Fibroblast of skin of left quadriceps (primary cell): ENCODE measurements around the gene CENATAC.
"Not testable (repeated sequence)": the region's sequence is repeated elsewhere in the genome, so short reads cannot be mapped to it uniquely, and the experiment has no call there.

Experiments
- DNase-seq, 2 experiments: peaks; one replicate each; pipeline ENCODE4 v3.0.0-alpha.2; 2013; ENCODE audit warnings: low read depth in 2 of 2

Gene CENATAC, protein sequence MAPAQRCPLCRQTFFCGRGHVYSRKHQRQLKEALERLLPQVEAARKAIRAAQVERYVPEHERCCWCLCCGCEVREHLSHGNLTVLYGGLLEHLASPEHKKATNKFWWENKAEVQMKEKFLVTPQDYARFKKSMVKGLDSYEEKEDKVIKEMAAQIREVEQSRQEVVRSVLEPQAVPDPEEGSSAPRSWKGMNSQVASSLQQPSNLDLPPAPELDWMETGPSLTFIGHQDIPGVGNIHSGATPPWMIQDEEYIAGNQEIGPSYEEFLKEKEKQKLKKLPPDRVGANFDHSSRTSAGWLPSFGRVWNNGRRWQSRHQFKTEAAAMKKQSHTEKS

DNA sequence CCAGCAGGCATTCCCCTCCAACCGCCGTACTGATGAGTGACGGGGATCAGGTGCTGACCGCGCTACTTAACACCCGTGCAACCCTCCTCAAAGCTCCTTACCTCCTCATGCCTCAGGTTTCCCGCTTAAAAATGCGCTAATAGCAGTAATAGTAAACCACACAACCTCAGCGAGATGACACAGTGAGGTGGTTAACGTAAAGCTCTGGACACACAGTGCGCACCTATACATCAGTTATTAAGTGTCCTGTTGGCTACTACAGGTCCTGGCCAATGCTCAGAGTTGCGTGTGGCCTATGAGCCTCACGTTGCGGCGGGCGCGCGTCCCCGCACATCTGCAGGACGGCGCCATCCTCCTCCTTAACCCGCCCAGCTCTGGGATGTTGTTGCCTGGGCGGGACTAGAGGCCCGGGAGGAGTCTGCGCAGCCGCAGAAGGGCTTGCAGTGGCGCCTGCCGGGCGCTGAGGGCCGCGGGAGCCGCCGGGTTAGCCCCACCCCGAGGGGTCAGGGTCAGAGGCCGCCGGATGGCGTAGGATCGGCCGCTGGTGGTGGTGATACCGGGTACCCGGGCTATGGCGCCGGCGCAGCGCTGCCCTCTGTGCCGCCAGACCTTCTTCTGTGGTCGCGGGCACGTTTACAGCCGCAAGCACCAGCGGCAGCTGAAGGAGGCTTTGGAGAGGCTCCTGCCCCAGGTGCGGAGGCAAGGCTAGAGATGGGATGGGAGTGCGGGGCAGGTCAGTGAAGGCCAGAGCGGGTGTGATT is at the start of gene CENATAC:
Gene CENATAC (plus strand): TSS at position 512 of the 761 bp plus-strand sequence. CDS start 60 bp downstream, at position 572.
- peak; percentile 63 to 66 for DNase-seq

DNA sequence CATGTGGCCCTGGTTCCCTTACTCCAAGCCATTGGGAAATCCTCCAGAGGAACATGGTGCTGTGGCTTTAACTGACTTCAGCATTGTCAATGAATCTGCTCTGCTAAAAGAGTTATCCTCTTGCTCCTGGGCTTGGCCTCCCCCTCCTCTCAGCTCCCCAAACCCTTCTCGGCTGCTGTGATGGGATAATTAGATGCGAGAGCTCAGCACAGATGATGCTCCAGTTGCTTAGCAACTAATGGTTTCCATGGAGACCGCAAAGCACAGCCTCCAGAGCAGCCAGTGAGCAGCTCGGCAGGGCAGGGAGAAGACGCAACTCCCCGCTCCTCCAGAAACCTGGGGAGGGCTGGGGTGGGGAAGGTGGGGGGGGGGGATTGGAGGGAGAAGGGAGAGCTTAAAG is 44.7 kb upstream of the CENATAC start:
- DNase-seq, result no peak

DNA sequence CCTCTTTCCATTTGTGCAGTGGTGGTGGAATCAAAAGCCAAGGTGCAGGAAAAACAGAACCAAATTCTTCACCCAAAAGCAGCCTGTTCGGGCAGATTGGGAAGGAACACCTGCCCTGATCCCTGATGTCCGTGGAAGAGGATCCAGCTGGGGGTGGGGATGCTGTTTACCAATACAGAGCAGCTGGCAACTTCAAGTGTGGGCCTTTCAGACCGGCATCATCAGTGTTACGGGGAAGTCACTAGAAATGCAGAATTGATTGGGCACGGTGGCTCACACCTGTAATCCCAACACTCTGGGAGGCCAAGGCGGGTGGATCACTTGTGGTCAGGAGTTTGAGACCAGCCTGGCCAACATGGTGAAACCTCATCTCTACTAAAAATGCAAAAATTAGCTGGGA is 44.0 kb upstream of the CENATAC start:
- not testable (repeated sequence) for DNase-seq

DNA sequence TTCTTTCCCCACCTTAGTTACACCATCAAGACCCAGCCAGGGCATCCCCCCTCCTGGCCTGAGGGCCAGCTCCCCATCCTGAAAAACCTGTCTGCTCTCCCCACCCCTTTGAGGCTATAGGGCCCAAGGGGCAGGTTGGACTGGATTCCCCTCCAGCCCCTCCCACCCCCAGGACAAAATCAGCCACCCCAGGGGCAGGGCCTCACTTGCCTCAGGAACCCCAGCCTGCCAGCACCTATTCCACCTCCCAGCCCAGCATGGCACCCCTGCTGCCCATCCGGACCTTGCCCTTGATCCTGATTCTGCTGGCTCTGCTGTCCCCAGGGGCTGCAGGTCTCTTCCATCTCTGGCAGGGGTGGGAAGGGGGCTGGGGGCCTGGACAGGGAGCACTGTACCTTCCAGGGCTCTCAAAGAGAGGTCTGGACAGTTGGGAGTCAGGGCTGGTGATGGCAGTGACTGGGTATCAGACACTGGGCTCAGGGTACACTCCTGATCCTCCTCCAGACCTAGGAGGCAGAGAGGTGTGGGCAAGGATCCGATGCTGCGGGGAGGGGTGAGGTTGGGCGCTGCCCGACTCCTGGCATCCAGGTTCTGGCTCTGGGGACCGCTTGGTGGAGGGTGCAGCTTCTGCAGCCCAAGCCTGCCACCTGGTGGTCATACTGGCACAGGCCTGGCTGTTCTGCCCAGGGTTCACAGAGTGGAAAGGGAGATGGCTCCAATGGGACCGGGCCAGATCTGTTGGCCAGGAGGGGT is 41.7 kb upstream of the CENATAC start, which contains the start of gene UPK2:
Gene UPK2 (plus strand): TSS at position 205 of the 753 bp plus-strand sequence. CDS start 53 bp downstream, at position 258.
- DNase-seq, result peak; percentile 29 to 42

DNA sequence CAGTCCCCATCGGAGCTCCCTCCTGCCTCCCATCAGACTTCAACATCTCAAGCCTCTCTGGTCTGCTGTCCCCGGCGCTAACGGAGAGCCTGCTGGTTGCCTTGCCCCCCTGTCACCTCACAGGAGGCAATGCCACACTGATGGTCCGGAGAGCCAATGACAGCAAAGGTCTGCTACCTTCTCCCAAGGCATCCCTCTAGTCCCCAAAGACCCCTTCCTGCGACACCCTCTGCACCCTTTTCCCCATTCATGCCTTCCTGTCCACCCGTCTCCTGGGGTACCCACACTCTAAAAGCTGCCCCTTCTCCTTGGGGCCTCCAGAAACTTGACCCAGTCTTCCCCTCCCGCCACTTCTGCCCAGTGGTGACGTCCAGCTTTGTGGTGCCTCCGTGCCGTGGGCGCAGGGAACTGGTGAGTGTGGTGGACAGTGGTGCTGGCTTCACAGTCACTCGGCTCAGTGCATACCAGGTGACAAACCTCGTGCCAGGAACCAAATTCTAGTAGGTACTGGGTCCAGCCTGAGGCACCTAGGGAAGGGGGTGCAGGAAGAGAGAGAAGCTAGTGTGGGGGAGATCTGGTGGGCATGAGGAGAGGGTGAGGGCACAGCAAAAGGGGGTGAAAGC is 41.0 kb upstream of the CENATAC start:
- DNase-seq, result no peak

DNA sequence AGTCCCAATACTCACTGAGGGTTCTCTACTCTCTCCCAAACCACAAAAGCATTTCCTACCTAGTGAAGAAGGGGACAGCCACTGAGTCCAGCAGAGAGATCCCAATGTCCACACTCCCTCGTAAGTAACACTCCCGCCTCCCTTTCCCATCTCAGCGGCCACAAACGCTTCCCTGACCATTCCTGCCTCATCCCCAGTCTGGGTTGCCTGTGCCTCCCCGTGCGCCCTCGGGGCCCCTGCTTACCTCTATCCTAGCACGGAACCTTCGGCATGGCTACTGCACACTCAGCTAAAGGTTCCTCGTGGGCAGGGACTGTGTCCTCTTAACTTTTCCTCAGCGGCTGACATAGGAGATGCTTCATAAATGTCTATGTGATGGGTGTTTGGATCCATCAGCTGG is 40.4 kb upstream of the CENATAC start:
- DNase-seq, result no peak

DNA sequence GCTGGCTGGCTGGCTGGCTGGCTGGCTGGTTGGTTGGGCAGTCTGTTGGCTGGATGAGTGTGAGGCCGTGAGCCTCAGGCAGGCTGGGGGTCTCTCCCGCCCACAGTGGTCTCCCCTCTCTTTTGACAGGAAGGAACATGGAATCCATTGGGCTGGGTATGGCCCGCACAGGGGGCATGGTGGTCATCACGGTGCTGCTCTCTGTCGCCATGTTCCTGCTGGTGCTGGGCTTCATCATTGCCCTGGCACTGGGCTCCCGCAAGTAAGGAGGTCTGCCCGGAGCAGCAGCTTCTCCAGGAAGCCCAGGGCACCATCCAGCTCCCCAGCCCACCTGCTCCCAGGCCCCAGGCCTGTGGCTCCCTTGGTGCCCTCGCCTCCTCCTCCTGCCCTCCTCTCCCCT is 40.0 kb upstream of the CENATAC start:
- no peak for DNase-seq

DNA sequence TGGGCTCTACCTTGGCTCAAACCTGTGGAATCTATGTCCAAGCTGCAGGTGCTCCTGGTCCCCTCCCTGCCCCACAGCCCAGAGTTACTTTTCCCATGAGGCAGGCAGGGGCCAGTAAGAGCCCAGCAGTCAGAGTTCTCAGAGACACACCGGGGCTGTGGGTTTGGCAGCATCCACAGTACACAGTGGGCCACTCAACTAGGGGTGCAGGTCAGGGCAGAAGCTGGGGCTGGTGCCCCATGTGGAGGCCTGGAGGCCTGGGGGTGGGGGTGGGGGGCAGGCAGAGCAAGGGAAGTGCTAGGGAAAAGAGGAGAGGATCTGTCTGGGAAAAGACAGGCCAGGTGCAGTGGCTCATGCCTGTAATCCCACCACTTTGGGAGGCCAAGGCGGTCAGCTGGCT is 39.4 kb upstream of the CENATAC start:
- no peak for DNase-seq

DNA sequence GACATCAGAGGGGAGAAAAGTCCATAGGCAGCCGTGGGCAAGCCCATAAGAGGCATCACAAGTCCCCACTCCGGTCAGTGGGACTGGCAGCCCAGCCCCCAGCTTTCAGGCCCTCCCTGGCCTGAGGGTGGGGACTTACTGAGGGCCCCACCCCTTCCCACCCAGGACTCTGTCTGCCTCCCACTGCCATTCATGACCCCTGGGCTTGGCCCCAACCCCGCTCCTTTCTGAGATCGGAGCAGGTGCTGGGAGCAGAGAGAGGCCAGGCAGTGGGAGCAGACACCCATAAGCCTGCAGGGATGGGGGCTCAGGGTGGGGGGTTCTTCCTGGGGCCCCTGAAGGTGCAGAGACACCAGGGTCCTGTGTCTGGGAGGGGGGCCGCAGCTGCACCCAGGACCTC is 36.7 kb upstream of the CENATAC start:
- no peak for DNase-seq

DNA sequence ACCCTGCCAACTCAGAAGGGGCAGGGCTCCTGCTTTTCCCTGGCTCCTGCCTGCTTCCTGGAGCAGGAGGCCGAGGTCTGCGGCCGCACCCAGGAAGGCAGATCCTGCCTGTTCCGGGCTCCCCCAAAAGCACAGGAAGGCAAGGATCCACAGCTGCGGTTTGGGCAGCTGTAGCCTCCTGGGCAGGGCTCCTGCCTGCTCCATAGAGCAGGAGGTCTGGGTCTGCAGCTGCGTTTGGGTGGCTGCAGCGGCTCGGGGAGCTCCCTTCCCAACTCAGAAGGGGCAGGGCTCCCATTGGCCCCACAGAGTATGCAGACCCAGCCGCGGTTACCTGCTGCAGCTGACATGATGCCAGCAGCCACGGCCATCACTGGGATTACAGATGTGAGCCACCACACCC is 36.3 kb upstream of the CENATAC start:
- DNase-seq, result no peak

DNA sequence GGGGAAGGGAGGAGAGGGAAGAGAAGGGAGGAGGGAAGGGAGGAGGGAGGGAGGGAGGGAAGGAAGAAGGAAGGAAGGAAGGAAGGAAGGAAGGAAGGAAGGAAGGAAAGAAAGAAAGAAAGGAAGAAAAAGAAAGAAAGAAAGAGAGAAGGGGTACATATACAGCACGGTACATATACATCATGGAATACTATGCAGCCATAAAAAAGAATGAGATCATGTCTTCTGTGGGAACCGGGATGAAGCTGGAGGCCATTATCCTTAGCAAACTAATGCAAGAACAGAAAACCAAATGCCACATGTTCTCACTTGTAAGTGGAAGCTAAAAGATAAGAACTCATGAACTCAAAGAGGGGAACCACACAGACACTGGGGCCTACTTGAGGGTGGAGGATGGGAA is 28.4 kb upstream of the CENATAC start:
- not testable (repeated sequence) for DNase-seq

DNA sequence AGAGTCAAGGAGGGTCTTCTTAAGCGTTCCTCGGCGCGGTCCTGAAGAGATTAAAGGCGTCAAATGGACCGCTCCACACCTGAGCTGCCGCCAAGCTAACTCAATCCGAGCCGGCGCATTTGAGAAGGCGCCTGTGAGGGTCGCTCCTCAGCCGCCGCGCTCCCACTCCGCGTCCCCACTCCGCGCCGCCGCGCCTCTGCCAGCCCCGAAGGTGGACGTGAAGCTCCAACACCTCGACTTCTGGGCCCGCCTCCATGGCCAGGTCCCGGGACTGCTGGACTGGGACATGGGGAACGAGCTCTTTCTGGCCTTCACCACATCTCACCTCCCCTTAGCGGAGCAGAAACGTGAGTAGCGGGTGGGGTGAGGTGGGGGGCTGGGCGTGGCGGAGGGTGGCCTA is 26.3 kb upstream of the CENATAC start, which contains the start of gene FOXR1:
Gene FOXR1 (plus strand): TSS at position 116 of the 400 bp plus-strand sequence. CDS start 171 bp downstream, at position 287.
- DNase-seq, result no peak

DNA sequence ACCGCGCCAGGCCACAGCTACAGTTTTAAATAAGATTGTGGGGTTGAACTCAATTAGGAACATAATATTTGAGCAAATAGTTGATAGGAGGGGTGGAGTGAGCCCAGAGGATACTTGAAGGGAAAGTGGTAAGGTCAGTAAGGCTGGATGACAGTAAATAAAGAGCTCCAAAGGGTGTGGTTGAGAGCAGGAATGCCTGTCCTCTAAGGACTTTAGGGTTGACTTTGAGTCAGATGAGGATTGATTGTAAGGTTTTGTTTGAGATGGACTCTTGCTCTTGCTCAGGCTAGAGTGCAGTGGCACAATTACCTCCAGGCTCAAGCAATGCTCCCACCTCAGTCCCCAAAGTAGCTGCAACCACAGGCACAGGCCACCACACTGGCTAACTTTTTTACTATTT is 24.0 kb upstream of the CENATAC start:
- DNase-seq, result no peak

DNA sequence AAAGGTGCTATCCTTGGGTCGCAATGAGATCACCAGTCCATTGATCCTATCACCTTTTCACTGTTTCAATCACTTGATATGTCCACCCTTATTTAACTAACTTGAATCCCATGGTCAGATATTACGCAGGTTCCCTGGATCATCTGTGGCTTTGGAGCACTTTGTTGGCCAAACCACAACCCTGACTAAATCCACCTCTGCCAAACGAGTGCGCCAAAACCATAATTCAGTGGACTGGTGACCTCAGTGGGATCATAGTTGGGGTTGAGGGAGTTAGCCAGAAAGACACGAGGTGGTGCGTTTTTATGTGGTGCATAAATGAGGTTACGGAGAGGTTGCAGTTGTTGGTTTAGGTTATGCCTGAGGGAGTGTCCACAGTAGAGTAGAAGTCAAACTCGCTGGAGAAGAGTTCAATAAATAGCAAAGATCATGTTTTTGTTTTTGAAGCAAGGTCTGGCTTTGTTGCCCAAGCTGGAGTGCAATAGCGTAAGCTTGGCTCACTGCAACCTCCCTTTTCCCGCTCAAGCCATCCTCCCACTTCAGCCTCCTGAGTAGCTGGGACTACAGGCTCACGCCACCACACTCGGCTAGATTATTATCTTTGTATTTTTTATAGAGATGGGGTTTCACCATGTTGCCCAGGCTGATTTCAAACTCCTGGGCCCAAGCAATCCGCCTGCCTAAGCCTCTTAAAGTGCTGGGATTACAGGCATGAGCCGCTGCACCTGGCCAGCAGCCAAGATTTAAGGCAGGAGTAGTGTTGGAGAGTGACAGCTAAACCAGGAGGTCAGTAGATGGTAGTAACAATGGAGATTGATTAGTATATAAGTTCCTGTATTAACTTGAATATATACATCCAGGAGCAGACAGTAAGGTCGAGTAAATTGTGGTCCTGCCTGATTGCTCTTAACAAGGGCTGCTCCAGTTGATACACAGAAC is 21.9 kb upstream of the CENATAC start:
- DNase-seq, result no peak

DNA sequence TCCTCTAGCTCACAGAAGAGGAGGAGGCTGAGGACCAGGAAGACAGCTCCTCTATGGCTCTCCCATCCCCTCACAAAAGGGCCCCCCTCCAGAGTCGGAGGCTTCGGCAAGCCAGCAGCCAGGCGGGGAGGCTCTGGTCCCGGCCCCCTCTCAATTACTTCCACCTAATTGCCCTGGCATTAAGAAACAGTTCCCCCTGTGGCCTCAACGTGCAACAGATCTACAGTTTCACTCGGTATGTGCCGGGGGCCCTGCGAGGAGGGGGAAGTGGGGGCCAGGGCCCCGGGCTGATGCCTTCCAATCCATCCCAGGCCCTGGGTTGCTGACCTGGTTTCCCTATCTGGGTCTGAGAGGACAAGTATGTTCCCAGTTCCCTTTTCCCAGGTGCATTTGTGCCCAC is 18.5 kb upstream of the CENATAC start:
- no peak for DNase-seq

DNA sequence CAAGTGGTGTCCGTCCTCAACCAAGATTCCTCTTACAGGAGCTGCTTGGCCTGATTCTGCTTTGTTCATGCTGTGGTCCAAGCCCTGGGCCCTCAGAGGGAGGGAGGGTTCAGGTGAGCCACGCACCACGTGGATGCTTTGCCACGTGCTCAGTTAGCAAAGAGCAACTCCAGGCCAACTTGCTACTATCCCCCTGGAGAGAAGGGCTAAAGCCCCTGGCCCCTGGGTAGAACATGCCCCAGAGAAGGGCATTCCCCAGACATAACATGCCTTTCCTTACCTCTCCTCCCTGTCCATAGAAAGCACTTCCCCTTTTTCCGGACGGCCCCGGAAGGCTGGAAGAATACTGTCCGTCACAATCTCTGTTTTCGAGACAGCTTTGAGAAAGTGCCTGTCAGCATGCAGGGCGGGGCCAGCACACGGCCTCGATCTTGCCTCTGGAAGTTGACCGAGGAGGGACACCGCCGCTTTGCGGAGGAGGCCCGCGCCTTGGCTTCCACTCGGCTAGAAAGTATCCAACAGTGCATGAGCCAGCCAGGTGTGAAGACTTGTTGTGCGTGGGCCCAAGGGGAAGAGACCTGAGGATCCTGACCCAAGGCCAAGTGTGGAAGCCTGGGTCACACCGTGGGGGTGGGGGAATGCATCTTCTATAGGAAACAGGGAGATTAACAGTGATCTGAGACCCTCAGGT is 17.6 kb upstream of the CENATAC start:
- no peak for DNase-seq

DNA sequence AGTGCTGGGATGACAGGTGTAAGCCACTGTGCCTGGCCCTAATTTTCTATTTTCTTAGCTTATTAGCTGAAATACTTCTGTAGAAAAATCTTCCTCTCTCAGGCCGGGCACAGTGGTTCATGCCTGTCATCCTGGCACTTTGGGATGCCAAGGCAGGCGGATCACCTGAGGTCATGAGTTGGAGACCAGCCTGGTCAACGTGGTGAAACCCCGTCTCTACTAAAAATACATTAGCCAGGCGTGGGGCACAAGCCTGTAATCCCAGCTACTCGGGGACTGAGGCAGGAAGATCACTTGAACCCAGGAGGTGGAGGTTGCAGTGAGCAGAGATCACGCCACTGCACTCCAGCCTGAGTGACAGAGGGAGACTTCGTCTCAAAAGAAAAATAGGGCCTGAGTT is 13.6 kb upstream of the CENATAC start:
- not testable (repeated sequence) for DNase-seq

DNA sequence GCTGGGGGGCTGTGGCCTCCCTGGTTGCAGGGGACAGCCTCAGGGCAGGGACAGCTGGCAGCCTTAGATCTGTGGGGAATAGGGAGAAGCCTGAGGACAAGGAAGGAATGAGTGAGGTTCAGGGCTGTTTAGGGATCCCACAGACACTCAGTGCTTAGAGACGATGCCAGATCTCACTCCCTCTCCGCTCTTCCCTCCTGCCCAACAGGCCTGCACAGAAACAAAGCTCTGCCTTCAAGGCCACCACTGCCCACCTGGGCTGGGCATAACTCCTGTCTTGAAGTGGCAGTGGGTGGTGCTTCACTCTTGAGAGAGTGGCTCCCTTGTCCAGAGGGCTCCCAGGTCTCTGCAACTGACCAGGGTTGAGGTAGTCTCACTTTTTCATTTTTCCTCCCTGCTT is 13.1 kb upstream of the CENATAC start:
- DNase-seq, result no peak

DNA sequence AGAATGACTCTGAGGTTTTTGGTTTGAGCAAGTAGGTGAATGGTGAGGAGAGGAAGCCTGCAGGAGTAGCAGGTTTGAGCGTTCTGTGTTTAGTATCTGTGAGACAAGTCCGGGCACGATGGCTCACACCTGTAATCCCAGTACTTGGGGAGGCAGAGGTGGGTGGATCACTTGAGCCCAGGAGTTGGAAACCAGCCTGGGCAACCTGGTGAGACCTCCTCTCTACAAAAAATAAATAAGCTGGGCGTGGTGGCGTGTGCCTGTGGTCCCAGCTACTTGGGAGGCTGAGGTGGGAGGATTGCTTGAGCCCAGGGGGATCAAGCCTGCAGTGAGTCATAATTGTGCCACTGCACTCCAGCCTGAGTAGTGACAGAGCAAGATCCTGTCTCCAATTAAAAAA is 9.7 kb upstream of the CENATAC start:
- DNase-seq, result no peak

DNA sequence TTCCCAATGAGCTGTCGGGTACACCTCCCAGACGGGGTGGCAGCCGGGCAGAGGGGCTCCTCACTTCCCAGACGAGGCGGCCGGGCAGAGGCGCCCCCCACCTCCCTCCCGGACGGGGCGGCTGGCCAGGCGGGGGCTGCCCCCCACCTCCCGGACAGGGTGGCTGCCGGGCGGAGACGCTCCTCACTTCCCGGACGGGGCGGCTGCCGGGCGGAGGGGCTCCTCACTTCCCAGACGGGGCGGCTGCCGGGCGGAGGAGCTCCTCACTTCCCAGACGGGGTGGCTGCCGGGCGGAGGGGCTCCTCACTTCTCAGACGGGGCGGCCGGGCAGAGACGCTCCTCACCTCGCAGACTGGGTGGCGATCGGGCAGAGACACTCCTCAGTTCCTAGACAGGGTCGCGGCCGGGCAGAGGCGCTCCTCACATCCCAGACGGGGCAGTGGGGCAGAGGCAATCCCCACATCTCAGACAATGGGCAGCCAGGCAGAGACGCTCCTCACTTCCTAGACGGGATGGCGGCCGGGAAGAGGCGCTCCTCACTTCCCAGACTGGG is 6.4 kb upstream of the CENATAC start:
- not testable (repeated sequence) for DNase-seq
